OCI-LY1 (cell line): ENCODE data around the gene USP7.

Experiments
- H2AFZ ChIP-seq: fragments of 200-600 bp; sonication (generic), shearing (Covaris generic); 2 replicates; pipeline ENCODE4 v1.6.0; 2014; ENCODE audit warnings: antibody characterized with exemption, mild to moderate bottlenecking, low read length
- H3F3A ChIP-seq: fragments of 200-600 bp; sonication (generic), shearing (Covaris generic); 2 replicates; pipeline ENCODE4 v1.6.0; 2014; ENCODE audit warnings: mild to moderate bottlenecking, antibody characterized with exemption, low read length, moderate library complexity; ENCODE audit not compliant: insufficient read depth
- H3K27ac ChIP-seq: fragments of 200-600 bp; sonication (generic); 2 replicates; pipeline ENCODE4 v1.5.1; 2014; ENCODE audit warnings: low read length, mixed run types, mild to moderate bottlenecking, low read depth; ENCODE audit not compliant: poor library complexity, severe bottlenecking
- H3K27me3 ChIP-seq: fragments of 200-600 bp; sonication (generic); 2 replicates; pipeline ENCODE4 v1.6.0; 2014; ENCODE audit warnings: antibody characterized with exemption, mild to moderate bottlenecking, low read length, moderate library complexity; ENCODE audit not compliant: insufficient read depth
- H3K36me3 ChIP-seq: fragments of 200-600 bp; sonication (generic); 2 replicates; pipeline ENCODE4 v1.6.1; 2014; ENCODE audit warnings: mild to moderate bottlenecking, antibody characterized with exemption, low read length, moderate library complexity, mixed read lengths; ENCODE audit not compliant: insufficient read depth
- H3K4me1 ChIP-seq: fragments of 200-600 bp; sonication (generic); 2 replicates; pipeline ENCODE4 v1.5.1; 2014; ENCODE audit warnings: mild to moderate bottlenecking, low read length, moderate library complexity; ENCODE audit not compliant: insufficient read depth, severe bottlenecking
- H3K4me2 ChIP-seq: fragments of 200-600 bp; sonication (generic), shearing (Covaris generic); 2 replicates; pipeline ENCODE4 v1.6.1; 2014; ENCODE audit warnings: low read length
- H3K4me3 ChIP-seq: fragments of 200-600 bp; sonication (generic); 2 replicates; pipeline ENCODE4 v1.5.1; 2014; ENCODE audit warnings: low read length, low read depth, mild to moderate bottlenecking, mixed read lengths; ENCODE audit not compliant: poor library complexity, severe bottlenecking
- H3K79me2 ChIP-seq: fragments of 200-600 bp; shearing (Covaris generic); 2 replicates; pipeline ENCODE4 v1.6.1; 2016; ENCODE audit warnings: mixed run types, low read length, mixed read lengths; ENCODE audit not compliant: insufficient read depth
- H3K9ac ChIP-seq: fragments of 200-600 bp; sonication (generic), shearing (Covaris generic); 2 replicates; pipeline ENCODE4 v1.6.1; 2014; ENCODE audit warnings: mild to moderate bottlenecking, low read length, mixed read lengths
- H3K9me2 ChIP-seq: fragments of 200-600 bp; sonication (generic), shearing (Covaris generic); 2 replicates; pipeline ENCODE4 v1.6.1; 2014; ENCODE audit warnings: low read depth, mild to moderate bottlenecking, low read length, mixed read lengths
- H3K9me3 ChIP-seq: fragments of 200-600 bp; shearing (Covaris generic); 2 replicates; pipeline ENCODE4 v1.6.1; 2014; ENCODE audit warnings: low read length, mixed read lengths
- H4K20me1 ChIP-seq: fragments of 200-600 bp; sonication (generic), shearing (Covaris generic); 2 replicates; pipeline ENCODE4 v1.6.0; 2016; ENCODE audit warnings: mild to moderate bottlenecking, low read length; ENCODE audit not compliant: insufficient read depth
- EZH2 ChIP-seq: fragments of 200-600 bp; sonication (generic), shearing (Covaris generic); IDR thresholded peaks from 2 replicates; pipeline ENCODE4 v1.8.0; 2017; ENCODE audit warnings: borderline replicate concordance, mixed run types, mild to moderate bottlenecking, antibody characterized with exemption, low read length, moderate library complexity, mixed read lengths
- TF ChIP-seq, protein P1 (sequence below): fragments of 200-600 bp; sonication (generic), shearing (Covaris generic); IDR thresholded peaks from 2 replicates; pipeline ENCODE4 v1.5.1; 2017; ENCODE audit warnings: mild to moderate bottlenecking, antibody characterized with exemption, low read length, moderate library complexity, mixed read lengths

Gene USP7

GRCh38 chr16:8951447-8952280 is 12.0 kb downstream of the USP7 start:
- Histone ChIP-seq H3K4me1 (peaks cover 96% of the 10 kb centered on the region), H3K4me3 (peak overlapping the region; percentile 49), H3F3A (peaks cover 9% of the 10 kb centered on the region), H3K9me2 (no peaks in the 10 kb centered on the region), H3K4me2 (peak overlapping the region; percentile 98), H3K79me2 (peaks cover 77% of the 10 kb centered on the region), H3K9me3 (no peaks in the 10 kb centered on the region), H2AFZ (no peak overlapping the region), H4K20me1 (no peaks in the 10 kb centered on the region), H3K27me3 (no peaks in the 10 kb centered on the region), H3K9ac (peak overlapping the region; percentile 70), H3K36me3 (peaks cover 24% of the 10 kb centered on the region), H3K27ac (peak overlapping the region; percentile 96)
- TF ChIP-seq, protein P1, sequence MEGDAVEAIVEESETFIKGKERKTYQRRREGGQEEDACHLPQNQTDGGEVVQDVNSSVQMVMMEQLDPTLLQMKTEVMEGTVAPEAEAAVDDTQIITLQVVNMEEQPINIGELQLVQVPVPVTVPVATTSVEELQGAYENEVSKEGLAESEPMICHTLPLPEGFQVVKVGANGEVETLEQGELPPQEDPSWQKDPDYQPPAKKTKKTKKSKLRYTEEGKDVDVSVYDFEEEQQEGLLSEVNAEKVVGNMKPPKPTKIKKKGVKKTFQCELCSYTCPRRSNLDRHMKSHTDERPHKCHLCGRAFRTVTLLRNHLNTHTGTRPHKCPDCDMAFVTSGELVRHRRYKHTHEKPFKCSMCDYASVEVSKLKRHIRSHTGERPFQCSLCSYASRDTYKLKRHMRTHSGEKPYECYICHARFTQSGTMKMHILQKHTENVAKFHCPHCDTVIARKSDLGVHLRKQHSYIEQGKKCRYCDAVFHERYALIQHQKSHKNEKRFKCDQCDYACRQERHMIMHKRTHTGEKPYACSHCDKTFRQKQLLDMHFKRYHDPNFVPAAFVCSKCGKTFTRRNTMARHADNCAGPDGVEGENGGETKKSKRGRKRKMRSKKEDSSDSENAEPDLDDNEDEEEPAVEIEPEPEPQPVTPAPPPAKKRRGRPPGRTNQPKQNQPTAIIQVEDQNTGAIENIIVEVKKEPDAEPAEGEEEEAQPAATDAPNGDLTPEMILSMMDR = no peak
- no peak for TF ChIP-seq EZH2

GRCh38 chr16:8950580-8951077 is 13.1 kb downstream of the USP7 start:
- Histone ChIP-seq H2AFZ (no peak overlapping the region), H4K20me1 (no peaks in the 10 kb centered on the region), H3K27ac (peak overlapping the region; percentile 96), H3K9me3 (no peaks in the 10 kb centered on the region), H3K9me2 (no peaks in the 10 kb centered on the region), H3F3A (peaks cover 9% of the 10 kb centered on the region), H3K9ac (peak overlapping the region; percentile 70), H3K27me3 (no peaks in the 10 kb centered on the region), H3K79me2 (peaks cover 77% of the 10 kb centered on the region), H3K36me3 (peaks cover 17% of the 10 kb centered on the region), H3K4me1 (peaks cover 96% of the 10 kb centered on the region), H3K4me3 (peak overlapping the region; percentile 49), H3K4me2 (peak overlapping the region; percentile 98)
- TF ChIP-seq EZH2 = no peak
- TF ChIP-seq, protein P1 = no peak

DNA sequence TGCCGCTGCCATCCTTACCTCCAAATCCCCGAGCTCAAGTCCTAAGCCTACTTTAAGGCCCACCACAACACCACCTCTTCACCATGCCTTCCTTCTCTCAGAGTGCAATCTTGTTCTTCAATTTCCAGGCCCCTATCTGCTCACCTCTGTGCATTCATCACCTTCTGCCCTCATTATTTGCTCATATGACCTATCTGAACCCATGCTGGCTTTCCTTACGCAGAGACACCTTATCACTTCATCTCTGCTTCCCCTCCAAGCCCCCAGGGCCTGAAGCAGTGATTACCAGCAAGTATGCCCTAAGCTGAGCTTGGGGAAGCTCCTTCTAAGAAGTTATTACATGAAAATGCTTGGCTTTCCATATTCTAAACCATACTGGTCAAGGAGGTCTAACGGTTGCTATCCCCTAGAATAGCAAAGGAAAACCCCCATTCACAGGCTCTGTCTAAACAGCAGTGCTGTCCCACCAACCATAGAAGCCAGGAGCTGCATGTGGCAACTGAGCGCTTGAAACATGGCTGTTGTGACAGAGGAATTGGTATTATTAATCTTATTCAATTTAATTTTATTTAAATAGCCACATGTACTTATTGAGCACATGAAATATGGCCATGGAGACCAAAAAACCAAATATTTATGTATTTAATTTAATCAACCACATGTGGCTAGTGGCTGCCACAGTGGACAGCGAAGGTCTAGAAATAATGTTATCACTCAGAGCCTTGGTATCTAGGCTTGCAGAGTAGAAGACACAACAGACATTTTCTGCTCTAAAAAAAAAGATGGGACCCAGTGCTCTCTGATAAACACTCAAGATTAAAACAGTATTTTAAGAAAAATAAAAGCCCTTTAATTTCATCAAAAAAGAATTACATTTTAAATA is 13.9 kb downstream of the USP7 start:
- Histone ChIP-seq H3K79me2 (peaks cover 77% of the 10 kb centered on the region), H3K9me3 (no peaks in the 10 kb centered on the region), H3F3A (peaks cover 9% of the 10 kb centered on the region), H3K27me3 (no peaks in the 10 kb centered on the region), H3K4me2 (peak overlapping the region; percentile 98), H3K4me3 (peak overlapping the region; percentile 49), H3K36me3 (peaks cover 8% of the 10 kb centered on the region), H3K9me2 (no peaks in the 10 kb centered on the region), H3K4me1 (peaks cover 98% of the 10 kb centered on the region), H2AFZ (no peak overlapping the region), H3K9ac (peak overlapping the region; percentile 70), H3K27ac (peak overlapping the region; percentile 96), H4K20me1 (no peaks in the 10 kb centered on the region)
- TF ChIP-seq EZH2 = no peak
- TF ChIP-seq, protein P1 = no peak
